Astrocyte of the cerebellum (primary cell): ENCODE data around the gene IL1RN.

Experiments
- DNase-seq: peaks from one replicate; pipeline ENCODE4 v3.0.0-alpha.2; 2011; ENCODE audit warnings: low read depth
- H3K4me3 ChIP-seq: 2 replicates; pipeline ENCODE4 v1.5.1; 2011; ENCODE audit warnings: mild to moderate bottlenecking, low read depth, low read length, moderate library complexity
- CTCF ChIP-seq: IDR thresholded peaks from 2 replicates; pipeline ENCODE4 v1.5.1; 2012; ENCODE audit warnings: low read length, low read depth, moderate library complexity, mild to moderate bottlenecking; ENCODE audit errors: missing control alignments
- in situ Hi-C: cut with HindIII; loops from 2 replicates; pipeline ENCODE4 v1.10.0; 2017; ENCODE audit warnings: low sequenced_read_pairs

The IL1RN gene

DNA sequence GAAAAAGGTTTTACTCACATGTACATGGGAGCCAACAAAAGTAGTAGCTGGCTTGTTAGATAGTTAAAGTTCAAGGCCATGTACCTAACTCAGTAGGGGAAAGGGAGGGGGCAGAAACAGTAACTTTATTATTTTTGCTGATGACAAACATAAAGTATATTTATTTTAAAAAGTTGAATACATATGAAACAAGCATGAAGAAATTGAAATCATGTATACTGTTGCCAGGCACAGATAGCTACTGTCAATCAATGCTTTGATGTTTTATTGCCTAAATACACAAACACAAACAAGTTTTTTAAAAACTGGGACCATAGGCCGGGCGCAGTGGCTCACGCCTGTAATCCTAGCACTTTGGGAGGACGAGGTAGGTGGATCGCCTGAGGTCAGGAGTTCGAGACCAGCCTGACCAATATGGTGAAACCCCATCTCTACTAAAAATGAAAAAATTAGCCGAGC, 38.8 kb downstream of the IL1RN start:
- H3K4me3 ChIP-seq = no peak overlapping the region
- no peak for DNase-seq
- in situ Hi-C loops = no loop called here
- no peak for TF ChIP-seq CTCF

- no peak for TF ChIP-seq CTCF
- in situ Hi-C loops = no loop called here
- H3K4me3 ChIP-seq = no peak overlapping the region
- DNase-seq = no peak
Measured at GRCh38 chr2:113167115-113167932, 39.9 kb downstream of the IL1RN start.

GRCh38 chr2:113167962-113168340, 40.6 kb downstream of the IL1RN start:
- in situ Hi-C loops = no loop called here
- DNase-seq = no peak
- no peak overlapping the region for H3K4me3 ChIP-seq
- no peak for TF ChIP-seq CTCF

GRCh38 chr2:113169002-113169530, 41.7 kb downstream of the IL1RN start:
- in situ Hi-C loops = no loop called here
- no peak overlapping the region for H3K4me3 ChIP-seq
- DNase-seq = no peak
- no peak for TF ChIP-seq CTCF

DNA sequence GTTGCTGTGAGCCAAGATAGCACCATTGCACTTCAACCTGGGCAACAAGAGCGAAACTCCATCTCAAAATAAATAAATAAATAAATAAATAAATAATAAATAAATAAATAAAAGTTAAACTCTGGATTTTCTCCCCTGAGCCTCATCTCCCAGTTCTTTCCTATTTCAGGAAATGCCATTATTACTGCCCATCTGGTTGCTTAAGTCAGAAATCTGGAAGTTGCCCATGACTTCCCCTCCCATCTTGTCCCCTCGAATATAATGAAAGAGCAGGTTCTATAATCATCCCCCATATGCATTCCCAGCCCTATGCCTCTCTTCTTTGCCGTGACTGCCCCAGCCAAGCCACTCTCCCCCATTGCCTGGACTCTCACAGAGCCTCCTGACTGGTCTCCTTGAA, 42.2 kb downstream of the IL1RN start:
- in situ Hi-C loops = no loop called here
- DNase-seq = no peak
- TF ChIP-seq CTCF = no peak

DNA sequence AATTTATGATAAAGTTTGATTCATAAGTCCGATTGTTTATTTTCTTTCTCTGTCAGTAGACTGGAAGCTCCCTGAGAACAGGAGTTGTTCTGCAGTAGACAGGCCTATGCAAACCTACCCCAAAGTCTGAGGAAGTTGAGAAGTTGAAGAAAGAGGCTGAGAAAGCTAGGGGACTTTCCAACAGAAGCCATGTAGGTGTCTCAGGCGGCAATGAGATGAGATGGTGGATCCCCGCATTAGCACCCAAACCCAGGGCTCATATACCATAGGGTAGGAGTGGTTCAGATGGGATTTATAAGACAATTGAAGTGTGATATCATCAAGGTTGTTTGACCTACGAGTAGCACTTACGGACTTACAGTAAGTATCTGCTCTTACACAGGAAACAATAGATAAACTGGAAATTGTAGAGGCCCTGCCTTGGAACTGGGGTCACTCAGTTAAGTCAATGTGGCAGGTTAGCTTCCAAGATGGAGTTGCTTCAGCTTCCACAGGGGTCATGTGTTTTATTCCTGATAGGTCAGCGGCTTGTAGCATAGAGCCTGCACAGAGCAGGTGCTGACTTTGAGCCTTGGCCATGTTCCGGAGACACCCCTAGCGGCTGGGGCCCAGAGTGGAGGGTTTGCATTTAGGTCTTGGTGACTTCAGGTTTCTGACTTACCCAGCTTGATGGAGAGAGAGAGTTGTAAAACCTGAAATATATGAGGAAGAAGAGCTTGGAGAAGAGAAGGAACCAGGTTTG, 44.1 kb downstream of the IL1RN start:
- TF ChIP-seq CTCF = no peak
- no peak overlapping the region for H3K4me3 ChIP-seq
- in situ Hi-C loops = no loop called here
- DNase-seq = no peak

More for the DNA sequence above, 42.2 kb downstream of the IL1RN start:
- H3K4me3 ChIP-seq = no peak overlapping the region
